CD4-positive, alpha-beta T cell (primary cell): ENCODE results near the gene COG8. TPM values are rescaled to one million over a fixed set of nuclear protein-coding genes. Genes with fewer than 3 reads are reported as not detected.

Experiments used
- ATAC-seq: fragments of 200-7000 bp; cut with Tn5 transposase; one replicate; pipeline ENCODE4 v1.10.0; 2022; ENCODE audit warnings: mild to moderate bottlenecking; ENCODE audit not compliant: poor library complexity
- CTCF ChIA-PET: fragments of 350-600 bp; sonication (Branson Sonifier 250); formaldehyde crosslinking; loops from one replicate; lab custom pipeline; 2021; ENCODE audit warnings: antibody characterized with exemption, inconsistent platforms; lab: Charles Lee
- POLR2A ChIA-PET: fragments of 350-600 bp; sonication (Branson Sonifier 250); formaldehyde crosslinking; loops from one replicate; lab custom pipeline; 2021; ENCODE audit warnings: antibody characterized with exemption, inconsistent platforms; lab: Charles Lee
- DNase-seq, 14 experiments: peaks; one replicate each; pipeline ENCODE4 v3.0.0-alpha.2; 2013 to 2020; ENCODE audit warnings: mixed read lengths in 2 of 14
- H3K27ac ChIP-seq, 2 donors: one replicate each; pipeline versions ENCODE4 v1.5.1 to v1.7.0; 2013; ENCODE audit warnings: low read length in 2 of 2, low read depth in 1 of 2, mild to moderate bottlenecking in 1 of 2
- H3K27me3 ChIP-seq, 2 experiments: 1 replicate in 1 of 2; 2 replicates in 1 of 2; pipeline versions ENCODE4 v1.6.1 to v1.7.0; 2013; ENCODE audit warnings: low read length in 2 of 2, control low read depth in 1 of 2, mild to moderate bottlenecking in 1 of 2, moderate library complexity in 1 of 2; ENCODE audit not compliant: insufficient read depth in 2 of 2, control insufficient read depth in 1 of 2
- H3K36me3 ChIP-seq: one replicate; pipeline ENCODE4 v1.6.1; 2013; ENCODE audit warnings: low read length, control low read depth; ENCODE audit not compliant: insufficient read depth
- H3K4me1 ChIP-seq: one replicate; pipeline ENCODE4 v1.6.1; 2013; ENCODE audit warnings: low read length, control low read depth; ENCODE audit not compliant: insufficient read depth
- H3K4me3 ChIP-seq: one replicate; pipeline ENCODE4 v1.5.1; 2013; ENCODE audit warnings: mild to moderate bottlenecking, low read length, moderate library complexity
- H3K9me3 ChIP-seq, 2 experiments: 1 replicate in 1 of 2; 2 replicates in 1 of 2; pipeline versions ENCODE4 v1.6.1 to v1.7.0; 2013; ENCODE audit warnings: low read length in 2 of 2, mild to moderate bottlenecking in 2 of 2, control low read depth in 1 of 2, moderate library complexity in 1 of 2; ENCODE audit not compliant: control insufficient read depth in 1 of 2, insufficient read depth in 1 of 2
- H3K27ac Mint-ChIP-seq: one replicate; pipeline ENCODE4 v1.8.0; 2020; ENCODE audit warnings: mixed read lengths
- H3K27me3 Mint-ChIP-seq: one replicate; pipeline ENCODE4 v1.8.0; 2021; ENCODE audit warnings: mixed read lengths
- H3K36me3 Mint-ChIP-seq: one replicate; pipeline ENCODE4 v1.8.0; 2021; ENCODE audit warnings: low read depth, mixed read lengths
- H3K4me1 Mint-ChIP-seq: one replicate; pipeline ENCODE4 v1.8.0; 2021; ENCODE audit warnings: low read depth, mixed read lengths
- H3K4me3 Mint-ChIP-seq: one replicate; pipeline ENCODE4 v1.8.0; 2020; ENCODE audit warnings: mild to moderate bottlenecking, mixed read lengths
- H3K9me3 Mint-ChIP-seq: one replicate; pipeline ENCODE4 v1.8.0; 2020; ENCODE audit warnings: mixed read lengths
- CTCF ChIP-seq: fragments of 200-600 bp; IDR thresholded peaks from one replicate; pipeline ENCODE4 v1.8.0; 2022; ENCODE audit warnings: antibody characterized with exemption, mild to moderate bottlenecking
- intact Hi-C, 2 experiments: fragments of 100-400 bp; cut with DNase I in 1 of 2; cut with micrococcal nuclease in 1 of 2; formaldehyde crosslinking; loops; one replicate each; pipeline versions ENCODE4 v1.15.1 to v1.9.0; 2023 to 2025; cut with DNase I, micrococcal nuclease
- total RNA-seq, 174 experiments: library from RNA in 2 of 174; stranded (reverse) in 2 of 174; gene quantifications; one replicate each; pipeline ENCODE4 v1.2.3 and lab custom pipeline; 2021 to 2026

Gene COG8
- total RNA-seq, 2 experiments from 2014 or later: 18.4 to 19.3 TPM

GRCh38 chr16:69323415-69323814 lies 15.9 kb downstream of the COG8 start:
- TF ChIP-seq CTCF: no peak
- CTCF ChIA-PET: interaction anchor here (0.7 kb wide), 1 partner anchor 38 kb away, joined by 3 read pairs; no protein-coding TSS in a partner anchor
- no peak overlapping the region for H3K27ac Mint-ChIP-seq

GRCh38 chr16:69322343-69322742 lies 17.0 kb downstream of the COG8 start:
- Mint-ChIP-seq H3K27ac (no peak overlapping the region), H3K4me3 (no peak overlapping the region), H3K9me3 (no peaks in the 10 kb centered on the region), H3K36me3 (peaks cover 81% of the 10 kb centered on the region), H3K27me3 (no peaks in the 10 kb centered on the region), H3K4me1 (peaks cover 18% of the 10 kb centered on the region)
- H3K27ac ChIP-seq: no peak overlapping the region
- H3K36me3 ChIP-seq: peaks cover 88% of the 10 kb centered on the region
- DNase-seq (no peak), ATAC-seq (no peak)
- ChIA-PET CTCF (no interaction called here), POLR2A (no interaction called here)
- TF ChIP-seq CTCF: no peak
- no peaks in the 10 kb centered on the region for H3K27me3 ChIP-seq
- intact Hi-C loops: no loop called here
- H3K9me3 ChIP-seq: no peaks in the 10 kb centered on the region
- H3K4me3 ChIP-seq: no peak overlapping the region
- H3K4me1 ChIP-seq: peaks cover 16% of the 10 kb centered on the region

More at GRCh38 chr16:69323415-69323814, 15.9 kb downstream of the COG8 start:
- Histone ChIP-seq H3K36me3 (peaks cover 85% of the 10 kb centered on the region), H3K27me3 (no peaks in the 10 kb centered on the region), H3K4me1 (peaks cover 27% of the 10 kb centered on the region), H3K27ac (no peak overlapping the region), H3K9me3 (no peaks in the 10 kb centered on the region), H3K4me3 (no peak overlapping the region)
- Mint-ChIP-seq H3K9me3 (no peaks in the 10 kb centered on the region), H3K4me3 (no peak overlapping the region), H3K27me3 (no peaks in the 10 kb centered on the region), H3K4me1 (peaks cover 23% of the 10 kb centered on the region), H3K36me3 (peaks cover 80% of the 10 kb centered on the region)
- intact Hi-C loops: no loop called here
- DNase-seq (no peak), ATAC-seq (no peak)
- POLR2A ChIA-PET: no interaction called here

GRCh38 chr16:69321080-69321479 lies 18.3 kb downstream of the COG8 start:
- H3K36me3 Mint-ChIP-seq: peaks cover 81% of the 10 kb centered on the region
- intact Hi-C loops: no loop called here

More at GRCh38 chr16:69321080-69321479, 18.3 kb downstream of the COG8 start:
- Mint-ChIP-seq H3K9me3 (no peaks in the 10 kb centered on the region), H3K4me3 (no peak overlapping the region), H3K27ac (no peak overlapping the region), H3K27me3 (no peaks in the 10 kb centered on the region), H3K4me1 (peaks cover 5% of the 10 kb centered on the region)
- no peak for TF ChIP-seq CTCF
- ChIA-PET CTCF (no interaction called here), POLR2A (no interaction called here)
- Histone ChIP-seq H3K36me3 (peaks cover 92% of the 10 kb centered on the region), H3K27me3 (no peaks in the 10 kb centered on the region), H3K4me1 (peaks cover 5% of the 10 kb centered on the region), H3K4me3 (no peak overlapping the region), H3K27ac (no peak overlapping the region), H3K9me3 (no peaks in the 10 kb centered on the region)
- no peak for DNase-seq
- ATAC-seq: no peak
